ENCODE measurements around the gene KRTAP3-1. TPM values are rescaled to one million over a fixed set of nuclear protein-coding genes. Genes with fewer than 3 reads are reported as not detected.
"Not testable (repeated sequence)": the region's sequence is repeated elsewhere in the genome, so short reads cannot be mapped to it uniquely, and the experiment has no call there.

Gene KRTAP3-1
- total RNA-seq, 1 experiment from 2014 or later, result not detected

GRCh38 chr17:41048441-41048840, 39.5 kb upstream of the KRTAP3-1 start:
- no peaks in the 10 kb centered on the region for H3K23me2 ChIP-seq (ENCODE audit: insufficient read length, low read depth, low read length, poor library complexity, severe bottlenecking)
- H3K9me3 Mint-ChIP-seq, result peaks cover 0 to 2% of the 10 kb centered on the region in 2 experiments; a peak in 3 of 5 replicates
- no peak overlapping the region for H3K4me2 ChIP-seq (ENCODE audit: insufficient read depth, insufficient read length, low read length)
- no peaks in the 10 kb centered on the region for H3K27me3 Mint-ChIP-seq (ENCODE audit: low read depth)
- H3K14ac ChIP-seq (ENCODE audit: insufficient read depth, low read length), result no peak overlapping the region
- H2BK5ac ChIP-seq (ENCODE audit: insufficient read length, low read length), result no peak overlapping the region
- no peak for TF ChIP-seq CTCF (conservative IDR thresholded peaks at IDR 0.05)
- no peak overlapping the region for H3K56ac ChIP-seq (ENCODE audit: insufficient read length, low read depth, low read length)
- H4K5ac ChIP-seq (ENCODE audit: insufficient read length, low read depth, low read length), result no peak overlapping the region
- no peak overlapping the region for H2AK5ac ChIP-seq (ENCODE audit: insufficient read length, low read length)
- WGBS (ENCODE audit: extremely low coverage, insufficient read length, low lambda C conversion rate), result no CpG with 5 or more reads among the region's 7 CpGs
- DNase-seq, result no peak
- no peaks in the 10 kb centered on the region for H3K79me1 ChIP-seq (ENCODE audit: insufficient read depth, low read depth, low read length, poor library complexity, severe bottlenecking)
- no peak overlapping the region for H3K18ac ChIP-seq (ENCODE audit: insufficient read length, low read depth, low read length)
- no peaks in the 10 kb centered on the region for H3K79me2 ChIP-seq (ENCODE audit: insufficient read depth, low read length)
- H3K23ac ChIP-seq (ENCODE audit: insufficient read length, low read depth, low read length), result no peak overlapping the region
- no peak overlapping the region for H3K4ac ChIP-seq (ENCODE audit: low read depth, low read length)
- H3K4me1 ChIP-seq (ENCODE audit: insufficient read depth, low read length), result no peaks in the 10 kb centered on the region
- no peak overlapping the region for H3K4me3 Mint-ChIP-seq
- no peak overlapping the region for H2BK20ac ChIP-seq (ENCODE audit: low read depth, low read length, poor library complexity, severe bottlenecking)
- no peaks in the 10 kb centered on the region for H4K20me1 ChIP-seq (ENCODE audit: control insufficient read depth, insufficient read depth, insufficient read length)
- no peak overlapping the region for H2BK120ac ChIP-seq (ENCODE audit: low read depth, low read length, poor library complexity, severe bottlenecking)
- H2AFZ ChIP-seq (ENCODE audit: low read length), result no peak overlapping the region
- H3K27ac ChIP-seq (ENCODE audit: insufficient read length, low read depth, low read length), result no peak overlapping the region
- no peak overlapping the region for H3K27ac Mint-ChIP-seq
- peaks cover 19% of the 10 kb centered on the region in 2 experiments for H3K4me1 Mint-ChIP-seq
- no peak overlapping the region for H3K9ac ChIP-seq (ENCODE audit: extremely low read depth, insufficient read length, low read length)
- no peak overlapping the region for H2BK12ac ChIP-seq (ENCODE audit: insufficient read length, low read depth, low read length)
- no peaks in the 10 kb centered on the region for H3K36me3 Mint-ChIP-seq (ENCODE audit: insufficient read depth in 1 of 3, low read depth in 3 of 3)
- no peaks in the 10 kb centered on the region for H3K27me3 ChIP-seq (ENCODE audit: insufficient read depth, low read length)
- H2BK15ac ChIP-seq (ENCODE audit: low read depth, low read length), result no peak overlapping the region
- H4K8ac ChIP-seq (replicated peaks; ENCODE audit: insufficient read length, low read depth, low read length), result no peak overlapping the region
- H3T11ph ChIP-seq (ENCODE audit: low read length), result no peak overlapping the region
- H3K9me3 ChIP-seq (ENCODE audit: control insufficient read depth, low read depth, low read length), result no peaks in the 10 kb centered on the region
- H4K91ac ChIP-seq (ENCODE audit: insufficient read length, low read depth, low read length), result no peak overlapping the region

- H3K9ac ChIP-seq (ENCODE audit: extremely low read depth, insufficient read length, low read length); H2AK5ac ChIP-seq (ENCODE audit: insufficient read length, low read length); H3K79me1 ChIP-seq (ENCODE audit: insufficient read depth, low read depth, low read length, poor library complexity, severe bottlenecking); H4K8ac ChIP-seq (replicated peaks; ENCODE audit: insufficient read length, low read depth, low read length); H4K20me1 ChIP-seq (ENCODE audit: control insufficient read depth, insufficient read depth, insufficient read length); H3K14ac ChIP-seq (ENCODE audit: insufficient read depth, low read length); H2BK120ac ChIP-seq (ENCODE audit: low read depth, low read length, poor library complexity, severe bottlenecking); H3K4me2 ChIP-seq (ENCODE audit: insufficient read depth, insufficient read length, low read length); H4K91ac ChIP-seq (ENCODE audit: insufficient read length, low read depth, low read length); H3K56ac ChIP-seq (ENCODE audit: insufficient read length, low read depth, low read length); H3K4me3 Mint-ChIP-seq; H3K27me3 ChIP-seq (ENCODE audit: insufficient read depth, low read length); H3K23ac ChIP-seq (ENCODE audit: insufficient read length, low read depth, low read length); H2BK12ac ChIP-seq (ENCODE audit: insufficient read length, low read depth, low read length); H3K4ac ChIP-seq (ENCODE audit: low read depth, low read length); H3K18ac ChIP-seq (ENCODE audit: insufficient read length, low read depth, low read length); H3K9me3 ChIP-seq (ENCODE audit: control insufficient read depth, low read depth, low read length); H4K5ac ChIP-seq (ENCODE audit: insufficient read length, low read depth, low read length); H2BK20ac ChIP-seq (ENCODE audit: low read depth, low read length, poor library complexity, severe bottlenecking); H3K9me3 Mint-ChIP-seq; H3K23me2 ChIP-seq (ENCODE audit: insufficient read length, low read depth, low read length, poor library complexity, severe bottlenecking); H2BK5ac ChIP-seq (ENCODE audit: insufficient read length, low read length); DNase-seq; H3K79me2 ChIP-seq (ENCODE audit: insufficient read depth, low read length); H3K4me1 ChIP-seq (ENCODE audit: insufficient read depth, low read length); H3K27me3 Mint-ChIP-seq (ENCODE audit: low read depth); H3K36me3 Mint-ChIP-seq (ENCODE audit: insufficient read depth in 1 of 3, low read depth in 3 of 3); H2AFZ ChIP-seq (ENCODE audit: low read length); H3K27ac ChIP-seq (ENCODE audit: insufficient read length, low read depth, low read length); H2BK15ac ChIP-seq (ENCODE audit: low read depth, low read length): not testable (repeated sequence)
- H3K4me1 Mint-ChIP-seq, result peaks cover 19% of the 10 kb centered on the region in 2 experiments
- peak within 1 kb of the TSS; percentile 26 to 48 (median 46); a peak in 4 of 7 replicates for H3K27ac Mint-ChIP-seq
- H3T11ph ChIP-seq (ENCODE audit: low read length), result peak within 1 kb of the TSS; percentile 26
- WGBS (ENCODE audit: extremely low coverage, insufficient read length, low lambda C conversion rate), result no CpG with 5 or more reads among the region's 33 CpGs
Observed at GRCh38 chr17:41046735-41047465, 38.0 kb upstream of the KRTAP3-1 start, which contains the start of gene KRTAP2-1. TSS of gene KRTAP2-1 (minus strand) at chr17:41047316. CDS start at chr17:41047267, 49 bp downstream.

All from H9 (cell line).